Lower lobe of right lung (tissue), 2 donors: Measurements from ENCODE around the gene NELFB. TPM values are rescaled to one million over a fixed set of nuclear protein-coding genes. Genes with fewer than 3 reads are reported as not detected.
A peak's percentile ranks its signal among the peaks of the same experiment; 100 is the strongest.

ENCODE experiments used
- ATAC-seq, 2 donors: fragments of 200-7000 bp; cut with Tn5 transposase; one replicate each; pipeline ENCODE4 v1.9.1; 2020 to 2022; ENCODE audit warnings: mild to moderate bottlenecking in 2 of 2, moderate library complexity in 2 of 2
- DNase-seq: peaks from one replicate; pipeline ENCODE4 v3.0.0-alpha.2; 2020
- H3K27ac ChIP-seq: fragments of 200-600 bp; one replicate; pipeline ENCODE4 v1.8.0; 2022
- H3K27me3 ChIP-seq: fragments of 200-600 bp; one replicate; pipeline ENCODE4 v1.8.0; 2022; ENCODE audit warnings: low read depth
- H3K36me3 ChIP-seq: fragments of 200-600 bp; one replicate; pipeline ENCODE4 v1.8.0; 2022; ENCODE audit warnings: mild to moderate bottlenecking
- H3K4me1 ChIP-seq: fragments of 200-600 bp; one replicate; pipeline ENCODE4 v1.8.0; 2022
- H3K4me3 ChIP-seq: fragments of 200-600 bp; one replicate; pipeline ENCODE4 v1.8.0; 2022; ENCODE audit warnings: mild to moderate bottlenecking
- H3K9me3 ChIP-seq: fragments of 200-600 bp; one replicate; pipeline ENCODE4 v1.8.0; 2022
- CTCF ChIP-seq: fragments of 200-600 bp; IDR thresholded peaks from one replicate; pipeline ENCODE4 v1.8.0; 2022; ENCODE audit warnings: antibody characterized with exemption, mild to moderate bottlenecking
- intact Hi-C: fragments of 100-400 bp; cut with DNase I; formaldehyde crosslinking; loops from one replicate; pipeline ENCODE4 v1.11.0; 2022
- total RNA-seq: library from RNA; stranded (reverse); fragmentation: NEBNext Ultra II Directional; extraction: Animal tissue kit (Norgen Biotek cat#: 25700); gene quantifications from one replicate; pipeline ENCODE4 v1.2.1, GENCODE V29; 2021
- donor health status: DM: no; HTN: yes; CAD: no; lungs with severe emphysema.

The NELFB gene
- total RNA-seq, 1 donor from 2014 or later, result 44.7 TPM

- Histone ChIP-seq H3K4me1 (peaks cover 44% of the 10 kb centered on the region), H3K4me3 (no peak overlapping the region), H3K9me3 (no peaks in the 10 kb centered on the region), H3K36me3 (no peaks in the 10 kb centered on the region), H3K27ac (peak overlapping the region; percentile 53), H3K27me3 (peaks cover 23% of the 10 kb centered on the region)
- DNase-seq, result peak; percentile 50
- peak; percentile 48 for TF ChIP-seq CTCF
- intact Hi-C loops, result no loop called here
- ATAC-seq, result peak in 1 of 2 donors; percentile 13
Measured at GRCh38 chr9:137319011-137319738, 64.0 kb downstream of the NELFB start.

DNA sequence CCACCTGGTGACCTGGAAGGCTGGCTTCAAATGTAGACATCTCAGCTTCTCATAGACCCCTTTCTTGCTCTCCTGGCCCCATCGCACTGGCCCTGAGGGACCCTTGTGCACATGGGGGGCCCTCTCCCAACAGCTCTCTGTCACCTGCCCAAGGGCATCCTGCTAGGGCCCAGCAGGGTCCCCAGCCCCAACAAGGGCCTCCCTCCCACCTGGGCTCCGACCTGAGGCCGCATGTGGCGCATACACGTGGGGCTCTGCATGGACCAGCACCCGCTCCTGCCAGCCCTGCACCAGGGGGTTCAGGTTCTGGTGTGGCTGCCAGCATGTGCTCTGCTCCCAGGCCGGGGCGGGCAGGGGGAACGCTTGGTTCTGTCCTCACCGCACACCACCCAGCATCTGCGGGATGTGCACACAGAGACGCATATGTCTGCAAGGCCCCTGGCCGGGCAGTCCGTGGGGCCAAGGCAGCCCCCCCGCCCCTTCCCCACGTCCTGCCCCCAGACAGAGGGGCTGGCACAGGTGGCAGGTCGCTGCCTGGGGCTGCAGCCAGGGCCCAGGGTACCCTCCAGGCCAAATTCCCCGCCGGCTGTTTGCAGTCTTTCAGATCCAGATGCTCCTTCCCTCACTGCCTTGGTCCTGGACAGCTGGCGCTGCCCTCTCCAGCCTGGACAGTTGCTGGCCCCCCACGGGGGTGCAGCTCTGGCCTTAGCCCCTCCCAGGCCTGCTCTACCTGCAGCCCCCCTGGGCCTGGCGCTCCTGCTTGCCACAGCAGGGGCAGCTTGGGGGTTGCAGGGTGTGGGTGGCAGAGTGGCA, 64.8 kb downstream of the NELFB start:
- no peaks in the 10 kb centered on the region for H3K36me3 ChIP-seq
- H3K4me1 ChIP-seq, result peaks cover 44% of the 10 kb centered on the region
- ATAC-seq (no peak), DNase-seq (no peak)
- H3K27me3 ChIP-seq, result peaks cover 19% of the 10 kb centered on the region
- H3K27ac ChIP-seq, result peak overlapping the region; percentile 72
- no peak overlapping the region for H3K4me3 ChIP-seq
- no peaks in the 10 kb centered on the region for H3K9me3 ChIP-seq
- intact Hi-C loops, result no loop called here
- TF ChIP-seq CTCF, result no peak

DNA sequence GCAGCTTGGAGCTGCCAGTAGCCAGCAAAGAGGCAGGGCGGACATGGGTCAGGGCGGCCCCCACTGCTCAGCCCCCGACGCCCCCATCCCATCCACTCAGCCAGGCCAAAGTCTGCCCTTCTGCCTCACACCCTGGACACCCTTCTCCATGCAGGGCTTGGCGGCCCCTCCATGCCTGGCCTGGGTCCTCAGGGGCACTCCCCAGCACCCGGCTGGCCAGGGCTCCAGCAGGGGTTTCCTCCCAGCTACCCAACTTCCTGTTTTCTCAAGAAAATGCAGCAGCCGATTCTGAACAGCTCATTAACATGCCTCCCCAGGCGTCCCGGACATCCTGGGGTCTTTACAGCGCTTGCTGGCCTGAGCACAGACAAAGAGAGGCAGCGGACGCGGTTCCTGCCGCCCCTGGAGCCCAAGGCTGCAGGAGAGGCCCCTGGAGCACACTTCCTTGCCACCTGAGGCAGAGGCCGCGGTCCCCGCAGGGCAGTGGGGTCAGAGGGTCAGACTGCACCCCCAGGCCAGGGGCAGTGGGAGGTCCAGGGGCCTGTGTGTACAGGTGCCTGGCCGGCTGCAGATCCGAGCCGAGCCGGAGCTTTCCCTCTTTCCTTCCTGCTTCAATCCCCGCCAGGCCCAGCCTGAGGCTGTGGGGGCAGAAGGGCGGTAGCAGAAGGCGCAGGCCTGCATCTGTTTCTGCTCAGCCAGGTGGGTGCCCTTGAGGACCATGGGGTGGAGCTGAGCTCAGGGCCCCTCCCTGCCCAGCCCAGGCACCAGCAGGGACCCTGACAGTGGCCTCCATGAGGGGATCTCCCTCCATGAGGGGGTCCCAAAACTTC, 65.6 kb downstream of the NELFB start:
- TF ChIP-seq CTCF, result no peak
- H3K9me3 ChIP-seq, result no peaks in the 10 kb centered on the region

GRCh38 chr9:137321726-137322361, 66.7 kb downstream of the NELFB start:
- TF ChIP-seq CTCF, result no peak
- ATAC-seq, result no peak

More for the DNA sequence above, 65.6 kb downstream of the NELFB start:
- Histone ChIP-seq H3K4me3 (peak overlapping the region; percentile 16), H3K27me3 (peaks cover 11% of the 10 kb centered on the region), H3K36me3 (no peaks in the 10 kb centered on the region), H3K4me1 (peaks cover 40% of the 10 kb centered on the region), H3K27ac (peak overlapping the region; percentile 72)
- DNase-seq, result no peak
- intact Hi-C loops, result no loop called here
- ATAC-seq, result peak in 1 of 2 donors; percentile 3

More at GRCh38 chr9:137321726-137322361, 66.7 kb downstream of the NELFB start:
- intact Hi-C loops, result no loop called here
- DNase-seq, result no peak
- Histone ChIP-seq H3K4me1 (peaks cover 32% of the 10 kb centered on the region), H3K27ac (no peak overlapping the region), H3K4me3 (no peak overlapping the region), H3K9me3 (no peaks in the 10 kb centered on the region), H3K36me3 (no peaks in the 10 kb centered on the region), H3K27me3 (peaks cover 4% of the 10 kb centered on the region)

Other genes starting within 250 kb of the NELFB start
- gene ABCA2, start 227.1 kb upstream of the NELFB start, total RNA-seq, result 45.0 TPM
- 1.1 TPM for gene FUT7, start 223.2 kb upstream of the NELFB start, total RNA-seq
- 124 TPM for gene NPDC1, start 209.2 kb upstream of the NELFB start, total RNA-seq
- 0.62 TPM for gene ENTPD2, start 201.3 kb upstream of the NELFB start, total RNA-seq
- 0.86 TPM for gene SAPCD2, start 184.8 kb upstream of the NELFB start, total RNA-seq
- 29.7 TPM for gene UAP1L1, start 177.8 kb upstream of the NELFB start, total RNA-seq
- 41.9 TPM for gene MAN1B1, start 168.3 kb upstream of the NELFB start, total RNA-seq
- 190 TPM for gene DPP7, start 140.6 kb upstream of the NELFB start, total RNA-seq
- 0.92 TPM for gene GRIN1, start 116.2 kb upstream of the NELFB start, total RNA-seq
- 1.0 TPM for gene LRRC26, start 85.3 kb upstream of the NELFB start, total RNA-seq
- gene TMEM210, start 83.3 kb upstream of the NELFB start, total RNA-seq, result not detected
- gene ANAPC2, start 66.8 kb upstream of the NELFB start, total RNA-seq, result 58.2 TPM
- gene SSNA1, start 66.7 kb upstream of the NELFB start, total RNA-seq, result 57.6 TPM
- gene TPRN, start 54.6 kb upstream of the NELFB start, total RNA-seq, result 17.8 TPM
- 26.6 TPM for gene TMEM203, start 49.7 kb upstream of the NELFB start, total RNA-seq
- 15.6 TPM for gene NDOR1, start 49.6 kb upstream of the NELFB start, total RNA-seq
- 5.8 TPM for gene RNF208, start 33.1 kb upstream of the NELFB start, total RNA-seq
- gene CYSRT1, start 30.2 kb upstream of the NELFB start, total RNA-seq, result 0.59 TPM
- 0.21 TPM for gene RNF224, start 27.8 kb upstream of the NELFB start, total RNA-seq
- not detected for gene SLC34A3, start 24.4 kb upstream of the NELFB start, total RNA-seq
- gene TUBB4B, start 14.0 kb upstream of the NELFB start, total RNA-seq, result 208 TPM
- 0.38 TPM for gene STPG3, start 4.0 kb upstream of the NELFB start, total RNA-seq
- gene TOR4A, start 22.4 kb downstream of the NELFB start, total RNA-seq, result 27.2 TPM
- gene NRARP, start 46.9 kb downstream of the NELFB start, total RNA-seq, result 6.5 TPM
- gene EXD3, start 167.8 kb downstream of the NELFB start, total RNA-seq, result 25.2 TPM
- gene NOXA1, start 168.1 kb downstream of the NELFB start, total RNA-seq, result 6.9 TPM
- gene ENTPD8, start 186.0 kb downstream of the NELFB start, total RNA-seq, result 0.15 TPM
- 20.7 TPM for gene NSMF, start 204.0 kb downstream of the NELFB start, total RNA-seq